Heart left ventricle (tissue), 16 donors: Measurements from ENCODE around the gene E4F1. TPM values are rescaled to one million over a fixed set of nuclear protein-coding genes. Genes with fewer than 3 reads are reported as not detected.

ENCODE experiments used
- ATAC-seq, 4 donors: fragments of 200-7000 bp; cut with Tn5 transposase; one replicate each; pipeline ENCODE4 v1.9.1; 2020 to 2022; ENCODE audit warnings: moderate library complexity in 4 of 4, mild to moderate bottlenecking in 3 of 4, moderate number of reproducible peaks in 1 of 4
- DNase-seq, 5 donors: peaks; one replicate each; pipeline ENCODE4 v3.0.0-alpha.2; 2020
- H3K27ac ChIP-seq, 12 donors: fragments of 200-600 bp; sonication (generic) in 4 of 12; one replicate each; pipeline versions ENCODE4 v1.5.0 to v1.8.0; 2016 to 2022; ENCODE audit warnings: mild to moderate bottlenecking in 2 of 12
- H3K27me3 ChIP-seq, 9 donors: fragments of 200-600 bp; sonication (generic) in 2 of 9; one replicate each; pipeline versions ENCODE4 v1.5.1 to v1.8.0; 2016 to 2022; ENCODE audit warnings: mild to moderate bottlenecking in 3 of 9
- H3K36me3 ChIP-seq, 9 donors: fragments of 200-600 bp; sonication (generic) in 2 of 9; one replicate each; pipeline versions ENCODE4 v1.5.0 to v1.8.0; 2018 to 2022; ENCODE audit warnings: mild to moderate bottlenecking in 2 of 9
- H3K4me1 ChIP-seq, 12 donors: fragments of 200-600 bp; sonication (generic) in 4 of 12; one replicate each; pipeline versions ENCODE4 v1.5.0 to v1.8.0; 2016 to 2022; ENCODE audit warnings: mild to moderate bottlenecking in 3 of 12
- H3K4me3 ChIP-seq, 12 donors: fragments of 200-600 bp; sonication (generic) in 4 of 12; one replicate each; pipeline versions ENCODE4 v1.5.0 to v1.8.0; 2017 to 2022; ENCODE audit warnings: mild to moderate bottlenecking in 9 of 12, moderate library complexity in 4 of 12
- H3K9me3 ChIP-seq, 12 donors: fragments of 200-600 bp; sonication (generic) in 4 of 12; one replicate each; pipeline versions ENCODE4 v1.5.0 to v1.8.0; 2016 to 2022; ENCODE audit warnings: mild to moderate bottlenecking in 1 of 12
- CTCF ChIP-seq, 12 donors: fragments of 200-600 bp; sonication (generic) in 4 of 12; IDR thresholded peaks; one replicate each; pipeline versions ENCODE4 v1.5.0 to v1.8.0; 2018 to 2022; ENCODE audit warnings: antibody characterized with exemption in 12 of 12, mild to moderate bottlenecking in 5 of 12
- POLR2A ChIP-seq, 2 donors: fragments of 450-650 bp; IDR thresholded peaks; one replicate each; pipeline ENCODE4 v1.6.1; 2017; ENCODE audit warnings: antibody characterized with exemption in 2 of 2, mild to moderate bottlenecking in 2 of 2, moderate library complexity in 2 of 2
- WGBS, 4 donors: extraction: QIAGEN DNeasy Blood & Tissue Kit in 2 of 4; methylation state at CpG; one replicate each; pipeline versions ENCODE4 v1.1.5 to v1.1.7; 2013 to 2018; 5-methylcytosine and 5-hydroxymethylcytosine counted together
- intact Hi-C, 10 donors: fragments of 100-400 bp; cut with DNase I; formaldehyde crosslinking; loops; one replicate each; pipeline versions ENCODE4 v1.11.1 to v1.14.2; 2022
- polyA plus RNA-seq, 2 donors: library from polyadenylated mRNA; stranded (reverse); fragments of 200-250 nt; gene quantifications; one replicate each; pipeline ENCODE4 v1.2.3, GENCODE V29; 2013
- total RNA-seq, 9 donors: library from RNA; depleted of rRNA in 2 of 9; stranded (reverse); fragments of >200 nt in 2 of 9; fragmentation: NEBNext Ultra II Directional in 3 of 9; extraction: Animal tissue kit (Norgen Biotek cat#: 25700) in 3 of 9; gene quantifications; one replicate each; pipeline versions ENCODE4 v1.1.0 to v1.2.4, GENCODE V29; 2016 to 2023
- donor health status: ischemic (EF 13 %, LVEDD 7.1; RV severe dilation, severe dysfunction).
- donor health status: healthy with polysubstance abuse.
- donor health status: DM: no; HTN: yes; CAD: no.
- donor health status: DM: no; HTN: no; CAD: no.
- donor health status: ischemic (EF 25% LVEDD 6.9; RV normal size, moderate dysfunction).
- donor health status: ischemic (EF 25% LVEDD 5.7; RV mildly dilated, moderate dysfunction).
- donor health status: healthy.
- donor health status: DM: yes; HTN: yes; CAD: no.
- donor health status: ischemic (EF 35%, LVEDD 5.7; RV mildly dilated, moderate dysfunction).
- donor health status: nonischemic (EF 11% LVEDD 7.7; RV severe dilation, severe dysfunction).
- donor health status: DM: yes; HTN: yes; CAD: no.
- donor health status: PGD.
- donor health status: ischemic (EF 29% LVEDD 5.4; RV normal size, mild dysfunction).
- donor health status: nonischemic (EF 23%, LVEDD 6.1; RV moderate dilation, normal function).

Gene E4F1
- total and polyA plus RNA-seq, 11 donors, result 8.4 to 27.3 (median 12.7) TPM

- intact Hi-C loops, result no loop called here
- Histone ChIP-seq H3K4me1 (no peaks in the 10 kb centered on the region), H3K9me3 (no peaks in the 10 kb centered on the region), H3K27me3 (no peaks in the 10 kb centered on the region), H3K36me3 (peaks cover 0 to 20% (median 13%) of the 10 kb centered on the region in 9 donors), H3K4me3 (no peak overlapping the region), H3K27ac (no peak overlapping the region)
- 84 to 93% (median 88%) methylated on average over 20 to 46 of the region's 46 CpGs for WGBS, 4 donors
- TF ChIP-seq POLR2A (IDR thresholded peaks at IDR 0.05), result no peak
- TF ChIP-seq CTCF (IDR thresholded peaks at IDR 0.05), result no peak
- ATAC-seq (no peak), DNase-seq (no peak)
Measured at GRCh38 chr16:2180962-2181923, 42.1 kb upstream of the E4F1 start.

- no peak for DNase-seq
- H3K4me3 ChIP-seq, result no peak overlapping the region
- no peak for TF ChIP-seq POLR2A (IDR thresholded peaks at IDR 0.05)
- no peak for TF ChIP-seq CTCF (IDR thresholded peaks at IDR 0.05)
- intact Hi-C loops, result no loop called here
- no peaks in the 10 kb centered on the region for H3K27me3 ChIP-seq
- peaks cover 0 to 13% (median 8%) of the 10 kb centered on the region in 9 donors for H3K36me3 ChIP-seq
- H3K9me3 ChIP-seq, result no peaks in the 10 kb centered on the region
- WGBS, 4 donors, result 86 to 94% (median 92%) methylated on average over 6 to 20 of the region's 20 CpGs
- ATAC-seq, result no peak
- H3K4me1 ChIP-seq, result no peaks in the 10 kb centered on the region
- no peak overlapping the region for H3K27ac ChIP-seq
Measured at GRCh38 chr16:2181952-2182351, 41.4 kb upstream of the E4F1 start.

GRCh38 chr16:2183671-2184070, 39.7 kb upstream of the E4F1 start:
- H3K27me3 ChIP-seq, result no peaks in the 10 kb centered on the region
- no peaks in the 10 kb centered on the region for H3K4me1 ChIP-seq
- no peak for DNase-seq
- no peak overlapping the region for H3K4me3 ChIP-seq
- no peaks in the 10 kb centered on the region for H3K9me3 ChIP-seq
- H3K27ac ChIP-seq, result no peak overlapping the region
- 91 to 93% (median 92%) methylated on average over 20 to 30 of the region's 30 CpGs for WGBS, 4 donors
- no peaks in the 10 kb centered on the region for H3K36me3 ChIP-seq
- no peak for ATAC-seq
- no peak for TF ChIP-seq POLR2A (IDR thresholded peaks at IDR 0.05)
- no peak for TF ChIP-seq CTCF (IDR thresholded peaks at IDR 0.05)
- intact Hi-C loops, result no loop called here

GRCh38 chr16:2184346-2184745, 39.0 kb upstream of the E4F1 start:
- TF ChIP-seq CTCF (IDR thresholded peaks at IDR 0.05), result no peak
- no peak for TF ChIP-seq POLR2A (IDR thresholded peaks at IDR 0.05)
- Histone ChIP-seq H3K36me3 (no peaks in the 10 kb centered on the region), H3K9me3 (no peaks in the 10 kb centered on the region), H3K27ac (no peak overlapping the region), H3K27me3 (no peaks in the 10 kb centered on the region), H3K4me1 (no peaks in the 10 kb centered on the region), H3K4me3 (no peak overlapping the region)
- DNase-seq (no peak), ATAC-seq (no peak)
- intact Hi-C loops, result no loop called here
- WGBS, 4 donors, result 87 to 93% (median 90%) methylated on average over 19 of the region's 19 CpGs
